LHCN-M2 (cell line): Measurements from ENCODE around the gene CYP21A2. TPM values are rescaled to one million over a fixed set of nuclear protein-coding genes. Genes with fewer than 3 reads are reported as not detected.
"Not testable (repeated sequence)": the region's sequence is repeated elsewhere in the genome, so short reads cannot be mapped to it uniquely, and the experiment has no call there.

Source experiments
- DNase-seq: peaks from one replicate; pipeline ENCODE4 v3.0.0-alpha.2; 2012; ENCODE audit warnings: low read depth
- total RNA-seq: library from RNA; depleted of rRNA; stranded (reverse); fragments of >200 nt; gene quantifications from 2 replicates; pipeline ENCODE4 v1.2.3, GENCODE V29; 2014

The CYP21A2 gene
- total RNA-seq, 1 experiment from 2014 or later = not detected

GRCh38 chr6:32029553-32029952, 8.7 kb upstream of the CYP21A2 start:
- DNase-seq = not testable (repeated sequence)

GRCh38 chr6:32035283-32036013, 2.8 kb upstream of the CYP21A2 start:
- not testable (repeated sequence) for DNase-seq

- not testable (repeated sequence) for DNase-seq
These were observed 1.1 kb upstream of the CYP21A2 start for GRCh38 chr6:32037136-32037535.

GRCh38 chr6:32038878-32039277, 663 bp downstream of the CYP21A2 start:
- DNase-seq = not testable (repeated sequence)

GRCh38 chr6:32039321-32040274, 1.4 kb downstream of the CYP21A2 start:
- not testable (repeated sequence) for DNase-seq

- not testable (repeated sequence) for DNase-seq
These were observed 2.3 kb downstream of the CYP21A2 start for GRCh38 chr6:32040299-32041049.

- DNase-seq = not testable (repeated sequence)
These were observed 2.8 kb downstream of the CYP21A2 start for GRCh38 chr6:32041050-32041321.

GRCh38 chr6:32041385-32041784, 3.2 kb downstream of the CYP21A2 start:
- DNase-seq = not testable (repeated sequence)

GRCh38 chr6:32042276-32042675, 4.1 kb downstream of the CYP21A2 start:
- DNase-seq = not testable (repeated sequence)

- not testable (repeated sequence) for DNase-seq
These were observed 5.6 kb downstream of the CYP21A2 start for GRCh38 chr6:32043589-32044380.

- DNase-seq = not testable (repeated sequence)
These were observed 6.7 kb downstream of the CYP21A2 start for GRCh38 chr6:32044916-32045315.

- no peak for DNase-seq
These were observed 7.7 kb downstream of the CYP21A2 start for GRCh38 chr6:32045811-32046449.

GRCh38 chr6:32046450-32047083, 8.4 kb downstream of the CYP21A2 start:
- no peak for DNase-seq

- no peak for DNase-seq
These were observed 8.9 kb downstream of the CYP21A2 start for GRCh38 chr6:32047084-32047478.

- no peak for DNase-seq
These were observed 9.3 kb downstream of the CYP21A2 start for GRCh38 chr6:32047539-32047854.

- DNase-seq = peak; percentile 28
These were observed 9.9 kb downstream of the CYP21A2 start for GRCh38 chr6:32047855-32048766.

GRCh38 chr6:32049149-32049548, 10.9 kb downstream of the CYP21A2 start:
- not testable (repeated sequence) for DNase-seq

GRCh38 chr6:32049736-32050135, 11.5 kb downstream of the CYP21A2 start:
- not testable (repeated sequence) for DNase-seq

GRCh38 chr6:32050562-32050961, 12.3 kb downstream of the CYP21A2 start:
- no peak for DNase-seq
